Measurements from ENCODE around the gene MYT1. TPM values are rescaled to one million over a fixed set of nuclear protein-coding genes. Genes with fewer than 3 reads are reported as not detected.

Gene MYT1
- total and polyA plus RNA-seq, 2 of the 8 experiments (the other 6 are each of a cell fraction or from before 2014, with no cell fraction given) = 0.63 to 2.0 TPM

DNA sequence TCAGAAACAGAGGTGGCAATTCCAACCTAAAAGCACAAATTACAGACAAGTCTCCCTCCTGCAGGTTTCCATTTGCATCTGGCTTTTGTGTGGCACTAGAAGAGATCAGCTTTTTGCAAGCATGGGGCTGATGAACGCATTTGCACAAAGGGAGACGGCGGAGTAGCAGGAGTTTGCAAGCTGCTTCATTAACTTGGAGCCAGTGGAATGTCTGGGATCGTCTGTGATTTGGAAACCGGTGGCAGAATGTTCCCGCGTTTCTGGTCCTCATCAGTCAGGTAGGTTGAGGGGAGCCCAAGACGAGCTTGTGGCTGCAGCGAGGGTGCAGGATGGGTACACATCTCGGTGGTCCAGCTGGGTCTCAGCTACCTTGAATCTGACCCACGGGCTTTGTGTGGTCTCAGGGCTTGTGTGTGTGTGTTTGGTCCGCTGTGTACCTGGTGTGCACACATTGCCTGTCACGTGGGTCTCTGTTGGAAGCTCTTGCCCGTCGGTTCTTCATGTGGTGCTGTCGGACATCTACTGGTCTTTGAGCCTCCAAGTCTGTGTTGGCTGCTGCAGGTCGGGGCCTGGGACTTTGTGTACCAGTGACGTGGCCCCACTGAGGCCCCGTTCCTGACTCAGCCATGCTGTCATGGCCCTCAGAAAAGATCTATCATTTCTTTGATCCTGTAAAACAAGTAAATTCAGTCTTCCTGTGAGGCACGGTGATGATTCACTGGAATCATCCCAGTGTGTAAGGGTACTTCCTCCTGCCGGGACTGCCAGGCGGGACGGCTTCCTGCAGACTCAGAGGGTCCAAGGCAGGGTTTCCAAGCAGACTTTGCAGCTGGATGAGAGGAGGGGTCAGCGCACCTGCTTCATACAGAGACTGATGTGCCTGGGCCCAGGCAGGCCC, 12.4 kb upstream of the MYT1 start (continued):
- TF ChIP-seq, protein P1, sequence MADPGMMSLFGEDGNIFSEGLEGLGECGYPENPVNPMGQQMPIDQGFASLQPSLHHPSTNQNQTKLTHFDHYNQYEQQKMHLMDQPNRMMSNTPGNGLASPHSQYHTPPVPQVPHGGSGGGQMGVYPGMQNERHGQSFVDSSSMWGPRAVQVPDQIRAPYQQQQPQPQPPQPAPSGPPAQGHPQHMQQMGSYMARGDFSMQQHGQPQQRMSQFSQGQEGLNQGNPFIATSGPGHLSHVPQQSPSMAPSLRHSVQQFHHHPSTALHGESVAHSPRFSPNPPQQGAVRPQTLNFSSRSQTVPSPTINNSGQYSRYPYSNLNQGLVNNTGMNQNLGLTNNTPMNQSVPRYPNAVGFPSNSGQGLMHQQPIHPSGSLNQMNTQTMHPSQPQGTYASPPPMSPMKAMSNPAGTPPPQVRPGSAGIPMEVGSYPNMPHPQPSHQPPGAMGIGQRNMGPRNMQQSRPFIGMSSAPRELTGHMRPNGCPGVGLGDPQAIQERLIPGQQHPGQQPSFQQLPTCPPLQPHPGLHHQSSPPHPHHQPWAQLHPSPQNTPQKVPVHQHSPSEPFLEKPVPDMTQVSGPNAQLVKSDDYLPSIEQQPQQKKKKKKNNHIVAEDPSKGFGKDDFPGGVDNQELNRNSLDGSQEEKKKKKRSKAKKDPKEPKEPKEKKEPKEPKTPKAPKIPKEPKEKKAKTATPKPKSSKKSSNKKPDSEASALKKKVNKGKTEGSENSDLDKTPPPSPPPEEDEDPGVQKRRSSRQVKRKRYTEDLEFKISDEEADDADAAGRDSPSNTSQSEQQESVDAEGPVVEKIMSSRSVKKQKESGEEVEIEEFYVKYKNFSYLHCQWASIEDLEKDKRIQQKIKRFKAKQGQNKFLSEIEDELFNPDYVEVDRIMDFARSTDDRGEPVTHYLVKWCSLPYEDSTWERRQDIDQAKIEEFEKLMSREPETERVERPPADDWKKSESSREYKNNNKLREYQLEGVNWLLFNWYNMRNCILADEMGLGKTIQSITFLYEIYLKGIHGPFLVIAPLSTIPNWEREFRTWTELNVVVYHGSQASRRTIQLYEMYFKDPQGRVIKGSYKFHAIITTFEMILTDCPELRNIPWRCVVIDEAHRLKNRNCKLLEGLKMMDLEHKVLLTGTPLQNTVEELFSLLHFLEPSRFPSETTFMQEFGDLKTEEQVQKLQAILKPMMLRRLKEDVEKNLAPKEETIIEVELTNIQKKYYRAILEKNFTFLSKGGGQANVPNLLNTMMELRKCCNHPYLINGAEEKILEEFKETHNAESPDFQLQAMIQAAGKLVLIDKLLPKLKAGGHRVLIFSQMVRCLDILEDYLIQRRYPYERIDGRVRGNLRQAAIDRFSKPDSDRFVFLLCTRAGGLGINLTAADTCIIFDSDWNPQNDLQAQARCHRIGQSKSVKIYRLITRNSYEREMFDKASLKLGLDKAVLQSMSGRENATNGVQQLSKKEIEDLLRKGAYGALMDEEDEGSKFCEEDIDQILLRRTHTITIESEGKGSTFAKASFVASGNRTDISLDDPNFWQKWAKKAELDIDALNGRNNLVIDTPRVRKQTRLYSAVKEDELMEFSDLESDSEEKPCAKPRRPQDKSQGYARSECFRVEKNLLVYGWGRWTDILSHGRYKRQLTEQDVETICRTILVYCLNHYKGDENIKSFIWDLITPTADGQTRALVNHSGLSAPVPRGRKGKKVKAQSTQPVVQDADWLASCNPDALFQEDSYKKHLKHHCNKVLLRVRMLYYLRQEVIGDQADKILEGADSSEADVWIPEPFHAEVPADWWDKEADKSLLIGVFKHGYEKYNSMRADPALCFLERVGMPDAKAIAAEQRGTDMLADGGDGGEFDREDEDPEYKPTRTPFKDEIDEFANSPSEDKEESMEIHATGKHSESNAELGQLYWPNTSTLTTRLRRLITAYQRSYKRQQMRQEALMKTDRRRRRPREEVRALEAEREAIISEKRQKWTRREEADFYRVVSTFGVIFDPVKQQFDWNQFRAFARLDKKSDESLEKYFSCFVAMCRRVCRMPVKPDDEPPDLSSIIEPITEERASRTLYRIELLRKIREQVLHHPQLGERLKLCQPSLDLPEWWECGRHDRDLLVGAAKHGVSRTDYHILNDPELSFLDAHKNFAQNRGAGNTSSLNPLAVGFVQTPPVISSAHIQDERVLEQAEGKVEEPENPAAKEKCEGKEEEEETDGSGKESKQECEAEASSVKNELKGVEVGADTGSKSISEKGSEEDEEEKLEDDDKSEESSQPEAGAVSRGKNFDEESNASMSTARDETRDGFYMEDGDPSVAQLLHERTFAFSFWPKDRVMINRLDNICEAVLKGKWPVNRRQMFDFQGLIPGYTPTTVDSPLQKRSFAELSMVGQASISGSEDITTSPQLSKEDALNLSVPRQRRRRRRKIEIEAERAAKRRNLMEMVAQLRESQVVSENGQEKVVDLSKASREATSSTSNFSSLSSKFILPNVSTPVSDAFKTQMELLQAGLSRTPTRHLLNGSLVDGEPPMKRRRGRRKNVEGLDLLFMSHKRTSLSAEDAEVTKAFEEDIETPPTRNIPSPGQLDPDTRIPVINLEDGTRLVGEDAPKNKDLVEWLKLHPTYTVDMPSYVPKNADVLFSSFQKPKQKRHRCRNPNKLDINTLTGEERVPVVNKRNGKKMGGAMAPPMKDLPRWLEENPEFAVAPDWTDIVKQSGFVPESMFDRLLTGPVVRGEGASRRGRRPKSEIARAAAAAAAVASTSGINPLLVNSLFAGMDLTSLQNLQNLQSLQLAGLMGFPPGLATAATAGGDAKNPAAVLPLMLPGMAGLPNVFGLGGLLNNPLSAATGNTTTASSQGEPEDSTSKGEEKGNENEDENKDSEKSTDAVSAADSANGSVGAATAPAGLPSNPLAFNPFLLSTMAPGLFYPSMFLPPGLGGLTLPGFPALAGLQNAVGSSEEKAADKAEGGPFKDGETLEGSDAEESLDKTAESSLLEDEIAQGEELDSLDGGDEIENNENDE (IDR thresholded peaks at IDR 0.05; ENCODE audit: insufficient replicate concordance, low read length) = no peak
- TF ChIP-seq PHF8 (conservative IDR thresholded peaks at IDR 0.05; ENCODE audit: low read depth, low read length) = no peak
- TF ChIP-seq, protein P2, sequence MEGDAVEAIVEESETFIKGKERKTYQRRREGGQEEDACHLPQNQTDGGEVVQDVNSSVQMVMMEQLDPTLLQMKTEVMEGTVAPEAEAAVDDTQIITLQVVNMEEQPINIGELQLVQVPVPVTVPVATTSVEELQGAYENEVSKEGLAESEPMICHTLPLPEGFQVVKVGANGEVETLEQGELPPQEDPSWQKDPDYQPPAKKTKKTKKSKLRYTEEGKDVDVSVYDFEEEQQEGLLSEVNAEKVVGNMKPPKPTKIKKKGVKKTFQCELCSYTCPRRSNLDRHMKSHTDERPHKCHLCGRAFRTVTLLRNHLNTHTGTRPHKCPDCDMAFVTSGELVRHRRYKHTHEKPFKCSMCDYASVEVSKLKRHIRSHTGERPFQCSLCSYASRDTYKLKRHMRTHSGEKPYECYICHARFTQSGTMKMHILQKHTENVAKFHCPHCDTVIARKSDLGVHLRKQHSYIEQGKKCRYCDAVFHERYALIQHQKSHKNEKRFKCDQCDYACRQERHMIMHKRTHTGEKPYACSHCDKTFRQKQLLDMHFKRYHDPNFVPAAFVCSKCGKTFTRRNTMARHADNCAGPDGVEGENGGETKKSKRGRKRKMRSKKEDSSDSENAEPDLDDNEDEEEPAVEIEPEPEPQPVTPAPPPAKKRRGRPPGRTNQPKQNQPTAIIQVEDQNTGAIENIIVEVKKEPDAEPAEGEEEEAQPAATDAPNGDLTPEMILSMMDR (IDR thresholded peaks at IDR 0.05; ENCODE audit: control extremely low read depth in 1 of 3, insufficient read depth in 1 of 3, low read depth in 1 of 3, low read length in 3 of 3) = no peak

All from H1 (cell line).